Measurements from ENCODE around the gene RAB11FIP4. TPM values are rescaled to one million over a fixed set of nuclear protein-coding genes. Genes with fewer than 3 reads are reported as not detected.

The RAB11FIP4 gene
- total RNA-seq, 2 experiments from 2014 or later, result 16.7 to 18.7 TPM

DNA sequence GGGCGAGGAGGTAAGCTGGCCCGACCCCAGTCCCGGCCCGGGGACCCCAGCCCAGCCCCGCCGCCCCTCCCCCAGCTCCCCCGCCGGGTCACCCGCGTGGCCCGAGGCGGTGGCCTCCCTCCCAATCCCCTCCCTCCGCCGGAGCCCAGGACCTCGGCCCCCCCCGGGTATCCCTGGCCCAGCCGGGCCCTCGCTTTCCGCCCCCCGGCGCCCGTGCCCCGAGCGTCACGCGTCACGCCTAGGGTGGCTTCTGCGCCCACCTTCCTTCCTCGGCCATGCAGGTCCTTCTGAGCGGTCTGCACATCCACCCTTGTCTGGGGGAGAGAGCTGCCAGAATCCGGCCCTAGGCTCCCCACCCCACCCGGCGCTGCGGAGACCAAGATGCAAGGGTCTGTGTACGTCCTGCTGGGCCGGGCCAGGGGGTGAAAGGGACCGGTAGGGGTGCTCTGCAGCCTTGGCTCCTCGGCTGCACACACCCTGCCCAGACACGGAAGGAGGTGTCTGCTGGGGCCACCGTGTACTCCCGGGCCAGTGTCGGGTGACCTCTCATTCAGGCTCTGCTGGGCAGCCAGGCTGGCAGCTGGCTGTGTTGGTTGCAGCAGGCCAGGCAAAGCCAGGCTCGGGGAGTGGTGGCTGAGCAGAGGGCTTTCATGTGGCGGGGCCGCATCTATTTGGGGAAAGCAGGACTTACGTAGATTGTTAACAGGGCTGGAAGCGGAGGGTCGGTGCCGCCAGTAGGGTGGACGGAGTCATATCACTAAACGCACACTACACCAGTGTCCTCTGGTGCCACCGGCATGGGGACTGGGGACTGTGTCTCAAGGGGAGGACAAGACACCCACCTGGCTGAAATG is 754 bp downstream of the RAB11FIP4 start:
- H3K36me3 Mint-ChIP-seq, result peaks cover 3% of the 10 kb centered on the region
- no peak overlapping the region for H3K27ac Mint-ChIP-seq
- no peak for DNase-seq
- peaks cover 68% of the 10 kb centered on the region for H3K27me3 Mint-ChIP-seq
- peak overlapping the region; percentile 61 for H3K4me3 Mint-ChIP-seq
- H3K9me3 Mint-ChIP-seq, result no peaks in the 10 kb centered on the region
- H3K4me1 Mint-ChIP-seq, result peaks cover 7% of the 10 kb centered on the region

DNA sequence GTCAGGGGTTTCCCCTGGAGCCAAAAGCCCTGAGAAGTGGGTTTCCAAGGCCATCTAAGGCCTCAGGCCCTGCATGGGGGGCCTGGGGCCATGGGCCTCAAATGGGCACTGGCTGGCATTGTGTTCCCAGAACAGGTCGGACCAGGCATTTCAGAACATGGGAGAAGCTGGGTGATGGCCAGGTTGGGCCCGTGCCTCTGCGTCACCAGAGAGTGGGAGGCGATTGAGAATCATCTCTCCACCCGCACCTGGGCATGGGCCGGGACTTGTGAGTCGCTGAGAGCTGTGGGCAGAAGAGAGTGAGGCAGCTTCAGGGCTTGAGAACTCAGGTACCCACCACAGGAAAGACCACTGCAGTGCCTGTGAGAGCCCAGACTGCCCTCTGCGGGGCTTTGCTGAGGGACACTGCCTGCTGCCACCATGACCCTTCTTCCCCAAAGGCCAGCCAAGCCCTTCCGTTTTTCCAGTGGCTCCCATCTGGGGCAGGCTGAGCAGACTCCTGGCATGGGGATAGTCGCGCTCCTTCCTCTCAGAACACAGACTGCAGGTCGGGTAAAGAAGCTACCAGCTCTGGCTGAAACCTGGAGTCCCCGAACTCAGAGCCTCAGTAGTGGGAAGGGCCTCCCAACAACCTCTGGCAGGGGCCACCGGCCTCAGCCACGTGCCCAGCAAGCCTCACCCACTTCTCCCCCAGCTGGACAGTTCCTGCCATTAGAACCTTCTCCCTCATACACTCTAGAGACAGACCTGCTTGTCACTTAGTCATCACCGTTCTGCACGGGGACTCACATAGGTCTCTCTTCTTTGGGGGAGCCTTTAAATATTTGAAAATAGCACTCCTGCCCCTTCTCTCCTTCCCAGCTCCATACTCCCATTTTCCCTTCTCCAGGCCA is 1.6 kb downstream of the RAB11FIP4 start:
- peak overlapping the region; percentile 61 for H3K4me3 Mint-ChIP-seq
- peaks cover 68% of the 10 kb centered on the region for H3K27me3 Mint-ChIP-seq
- no peaks in the 10 kb centered on the region for H3K9me3 Mint-ChIP-seq
- no peak overlapping the region for H3K27ac Mint-ChIP-seq
- H3K36me3 Mint-ChIP-seq, result peaks cover 3% of the 10 kb centered on the region
- peaks cover 7% of the 10 kb centered on the region for H3K4me1 Mint-ChIP-seq
- DNase-seq, result no peak

DNA sequence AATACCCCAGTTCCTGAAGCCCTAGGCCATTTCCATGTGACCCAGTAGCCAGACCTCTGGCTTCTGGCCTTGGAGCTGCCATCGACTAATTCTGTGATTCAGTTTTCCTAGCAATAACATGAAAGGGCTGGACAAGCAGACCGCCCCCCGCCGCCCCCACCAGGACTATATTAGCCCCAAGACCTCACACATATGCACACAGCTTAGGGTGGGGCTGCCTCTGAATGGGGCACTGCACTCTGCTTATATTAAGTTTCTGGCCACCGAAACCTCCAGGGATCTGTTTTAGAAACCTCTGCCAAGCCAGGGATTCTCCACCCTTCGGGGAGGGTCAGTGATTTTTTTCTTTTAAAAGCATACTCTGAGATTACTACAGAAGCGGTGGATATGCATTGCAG is 2.3 kb downstream of the RAB11FIP4 start:
- H3K27me3 Mint-ChIP-seq, result peaks cover 66% of the 10 kb centered on the region
- no peaks in the 10 kb centered on the region for H3K9me3 Mint-ChIP-seq
- peaks cover 7% of the 10 kb centered on the region for H3K4me1 Mint-ChIP-seq
- peak overlapping the region; percentile 47 for H3K4me3 Mint-ChIP-seq
- DNase-seq, result no peak
- peaks cover 3% of the 10 kb centered on the region for H3K36me3 Mint-ChIP-seq
- no peak overlapping the region for H3K27ac Mint-ChIP-seq

DNA sequence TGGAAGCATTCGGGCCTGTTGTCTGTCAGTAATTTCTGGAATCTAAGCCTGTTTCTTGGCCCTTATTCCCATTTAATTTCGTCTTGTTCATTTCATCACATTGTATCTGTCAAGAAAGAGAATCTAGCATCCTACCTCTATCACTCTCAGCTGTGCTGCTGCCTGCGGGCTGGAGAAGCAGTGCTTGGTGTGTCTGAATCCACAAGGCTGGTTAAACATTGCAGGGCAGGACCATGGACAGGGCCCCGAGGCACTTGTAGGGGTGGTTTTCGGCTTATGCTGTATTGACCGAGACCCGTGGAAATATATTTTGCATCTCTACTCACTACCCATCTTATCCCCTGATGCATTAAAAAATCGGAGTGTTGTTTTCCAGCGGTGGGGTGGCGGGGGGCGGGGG is 3.1 kb downstream of the RAB11FIP4 start:
- no peaks in the 10 kb centered on the region for H3K9me3 Mint-ChIP-seq
- H3K4me1 Mint-ChIP-seq, result peaks cover 6% of the 10 kb centered on the region
- H3K27me3 Mint-ChIP-seq, result peaks cover 61% of the 10 kb centered on the region
- DNase-seq, result peak; percentile 47
- no peak overlapping the region for H3K4me3 Mint-ChIP-seq
- no peak overlapping the region for H3K27ac Mint-ChIP-seq
- H3K36me3 Mint-ChIP-seq, result peaks cover 3% of the 10 kb centered on the region

DNA sequence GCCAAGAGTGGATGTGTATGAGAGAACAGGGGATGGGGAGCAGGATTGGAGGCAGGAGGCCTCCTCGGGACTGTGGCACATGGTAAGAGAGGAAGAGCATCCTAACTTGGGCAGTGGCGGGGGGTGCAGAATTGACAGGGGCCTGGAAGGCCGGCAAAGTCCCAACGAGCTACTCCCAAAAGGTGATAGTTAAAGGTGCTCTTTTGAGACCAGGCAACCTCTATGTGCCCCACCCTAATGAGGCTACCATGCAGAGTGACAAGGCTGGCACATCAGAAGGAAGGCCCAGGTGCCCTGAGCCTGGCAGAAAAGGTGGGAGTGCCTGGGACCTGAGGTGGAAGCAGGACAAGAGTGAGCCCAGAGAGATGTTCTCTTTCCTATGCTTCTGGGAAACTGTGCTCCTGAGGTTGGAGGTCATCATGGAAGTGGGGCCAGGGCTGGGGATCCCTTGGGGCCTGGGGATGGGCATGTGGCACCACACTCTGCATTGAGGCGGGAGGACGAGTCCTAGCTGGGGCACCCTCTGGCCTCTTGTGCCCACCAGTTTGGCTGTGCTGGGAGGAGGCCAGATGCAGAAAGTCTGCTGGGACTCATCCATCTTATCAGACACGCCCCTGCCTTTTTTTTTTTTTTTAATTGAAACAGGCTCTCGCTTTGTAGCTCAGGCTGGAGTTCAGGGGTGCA is 5.9 kb downstream of the RAB11FIP4 start:
- no peak overlapping the region for H3K27ac Mint-ChIP-seq
- H3K27me3 Mint-ChIP-seq, result peaks cover 41% of the 10 kb centered on the region
- peaks cover 2% of the 10 kb centered on the region for H3K4me1 Mint-ChIP-seq
- H3K9me3 Mint-ChIP-seq, result no peaks in the 10 kb centered on the region
- H3K4me3 Mint-ChIP-seq, result no peak overlapping the region
- DNase-seq, result no peak
- no peaks in the 10 kb centered on the region for H3K36me3 Mint-ChIP-seq

DNA sequence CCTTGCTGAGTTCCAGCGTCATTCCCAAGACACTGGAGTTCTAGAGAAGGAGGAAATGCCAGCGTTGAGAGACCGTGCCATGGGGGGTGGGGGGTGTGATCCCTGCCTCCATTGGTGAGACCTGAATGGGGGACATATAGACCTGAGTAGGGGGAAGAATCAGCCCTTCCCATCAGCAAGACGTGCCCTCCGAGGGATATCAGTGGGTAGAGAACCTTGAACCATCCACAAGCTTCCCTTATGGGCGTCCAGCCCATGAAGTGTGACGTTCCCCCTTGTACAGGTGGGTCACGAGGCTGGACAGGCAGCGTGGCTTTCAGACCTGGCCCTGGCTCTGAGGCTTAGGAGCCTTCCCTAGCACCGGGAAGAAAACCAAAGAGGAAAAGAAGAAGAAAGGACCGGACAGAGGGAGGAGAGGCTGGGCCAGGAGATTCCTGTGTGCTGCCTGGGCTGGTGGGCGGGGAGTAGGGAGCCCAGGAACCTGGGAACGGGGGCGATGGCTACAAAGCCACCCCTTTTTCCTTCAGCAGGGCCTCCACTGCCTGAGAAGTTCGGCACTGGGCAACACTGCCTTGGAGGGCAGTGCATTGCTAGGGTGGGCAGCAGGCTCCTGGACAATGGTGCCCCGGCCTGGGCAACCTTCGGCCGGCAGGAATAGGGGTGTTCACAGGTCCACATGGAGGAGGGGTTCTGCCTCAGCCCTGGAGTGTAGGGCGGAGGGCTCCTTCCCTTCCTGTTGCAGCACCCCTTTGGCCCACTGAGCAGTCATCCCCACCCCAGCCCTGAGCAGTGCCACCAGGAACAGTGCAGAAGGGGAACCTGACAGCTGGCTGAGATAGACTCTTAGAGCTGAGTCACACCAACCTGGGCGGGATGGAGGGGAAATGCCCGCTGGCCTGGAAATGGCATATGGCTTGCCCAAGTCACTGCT is 7.2 kb downstream of the RAB11FIP4 start:
- H3K4me3 Mint-ChIP-seq, result no peak overlapping the region
- H3K27me3 Mint-ChIP-seq, result peaks cover 29% of the 10 kb centered on the region
- H3K9me3 Mint-ChIP-seq, result no peaks in the 10 kb centered on the region
- H3K4me1 Mint-ChIP-seq, result no peaks in the 10 kb centered on the region
- DNase-seq, result no peak
- no peak overlapping the region for H3K27ac Mint-ChIP-seq
- no peaks in the 10 kb centered on the region for H3K36me3 Mint-ChIP-seq

DNA sequence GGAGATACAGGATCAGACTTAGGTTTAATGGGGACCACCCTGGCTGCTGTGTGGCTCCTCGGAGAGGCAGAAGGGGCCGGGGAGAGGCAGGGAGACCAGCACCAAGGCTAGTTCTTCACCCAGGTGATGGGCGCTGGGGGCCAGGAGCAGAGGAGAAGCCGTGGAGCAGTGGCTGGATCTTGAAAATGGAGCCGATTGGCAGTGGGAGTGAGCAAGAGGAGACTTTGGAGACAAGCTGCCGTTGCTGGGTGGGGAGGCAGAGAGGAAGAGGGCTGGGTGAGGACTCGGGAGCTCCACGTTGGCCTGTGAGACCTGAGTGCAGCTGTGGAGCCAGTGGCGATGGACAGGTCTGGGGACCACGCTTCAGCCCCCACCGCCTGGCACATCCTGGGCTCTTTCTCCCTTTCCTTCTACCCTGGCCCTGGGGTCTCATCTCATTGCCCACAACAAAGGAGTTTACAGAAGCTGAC is 9.0 kb downstream of the RAB11FIP4 start:
- no peak for DNase-seq
- Mint-ChIP-seq H3K4me1 (no peaks in the 10 kb centered on the region), H3K9me3 (no peaks in the 10 kb centered on the region), H3K27ac (no peak overlapping the region), H3K36me3 (no peaks in the 10 kb centered on the region), H3K4me3 (no peak overlapping the region), H3K27me3 (peaks cover 15% of the 10 kb centered on the region)

DNA sequence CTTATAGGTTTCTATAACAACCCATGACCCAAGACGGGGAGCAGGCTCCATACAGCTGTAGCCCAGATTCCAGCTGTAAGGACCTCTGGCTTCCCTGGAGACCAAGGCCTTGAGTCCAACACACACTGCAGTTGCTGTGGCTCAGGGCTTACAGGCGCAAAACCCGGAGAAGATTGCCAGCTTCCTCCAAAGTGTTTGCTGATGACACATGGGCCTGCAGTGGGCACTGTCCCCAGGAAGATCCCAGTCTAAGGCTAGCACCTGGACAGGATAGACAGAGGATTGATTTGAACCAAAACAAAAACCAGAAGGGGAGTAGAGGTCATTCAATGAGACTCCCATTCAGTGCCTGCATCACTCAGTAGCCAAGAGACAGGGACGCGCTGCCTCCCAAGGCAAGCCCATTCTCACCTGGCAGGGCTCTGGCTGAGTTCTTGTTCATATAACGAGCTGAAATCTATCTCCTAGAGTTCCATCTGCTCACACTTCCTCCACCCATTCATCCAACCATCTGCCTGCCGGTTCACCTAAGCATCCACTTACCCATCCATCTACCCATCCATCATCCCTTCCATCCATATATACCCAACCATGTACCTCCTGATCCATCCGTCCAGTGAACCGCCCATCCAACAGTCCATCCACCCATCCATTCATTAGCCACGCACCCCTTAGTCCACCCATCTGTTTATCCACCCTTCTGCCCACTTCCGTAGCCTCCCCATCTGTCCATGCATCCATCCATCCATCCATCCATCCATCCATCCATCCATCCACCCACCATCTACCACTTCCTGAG is 10.2 kb downstream of the RAB11FIP4 start:
- Mint-ChIP-seq H3K4me1 (no peaks in the 10 kb centered on the region), H3K36me3 (no peaks in the 10 kb centered on the region), H3K27ac (no peak overlapping the region), H3K9me3 (no peaks in the 10 kb centered on the region), H3K4me3 (no peak overlapping the region), H3K27me3 (peaks cover 3% of the 10 kb centered on the region)
- DNase-seq, result no peak

DNA sequence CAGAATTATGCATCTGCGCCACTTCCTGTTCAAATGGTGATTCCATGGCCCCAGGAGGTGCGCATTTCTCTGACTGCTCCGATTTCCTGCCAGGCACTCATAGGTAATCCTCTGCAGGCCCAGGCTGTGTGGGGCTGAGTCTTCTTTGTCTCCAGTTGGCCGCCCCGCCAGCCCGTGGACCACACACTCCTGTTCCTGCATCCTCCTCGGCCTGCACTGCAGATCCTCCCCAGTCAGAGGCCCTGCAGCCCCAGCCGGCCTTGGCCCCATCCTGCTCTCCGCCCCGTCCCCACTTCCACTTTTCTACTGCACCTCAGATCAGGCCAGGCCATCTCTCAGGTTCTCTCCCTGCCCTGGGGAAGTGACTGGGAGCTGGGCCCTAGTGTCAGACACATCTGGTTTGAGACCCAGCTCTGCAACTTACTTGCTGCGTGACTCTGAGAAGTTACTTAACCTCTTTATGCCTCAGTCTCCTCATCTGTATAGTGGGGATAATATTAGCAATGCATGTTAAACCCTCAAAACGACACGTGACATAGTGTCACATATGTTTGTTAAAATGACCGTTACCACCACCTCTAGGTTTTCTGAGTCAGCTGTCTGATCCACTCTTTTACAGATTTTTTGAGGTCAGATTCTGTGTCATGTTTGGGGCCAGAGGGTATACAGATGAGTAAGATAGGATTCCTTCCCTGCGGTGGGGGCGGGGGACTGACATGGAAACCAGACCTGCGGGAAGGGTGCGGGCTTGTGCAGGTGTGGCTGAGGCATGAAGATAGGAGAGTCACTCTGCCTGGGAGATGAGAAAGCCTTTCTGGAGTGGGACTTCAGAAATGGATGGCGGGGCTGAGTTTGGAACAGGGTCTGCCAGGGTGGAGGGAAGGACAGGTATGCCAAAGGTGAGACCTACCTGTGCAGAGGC is 12.8 kb downstream of the RAB11FIP4 start:
- Mint-ChIP-seq H3K27ac (no peak overlapping the region), H3K9me3 (no peaks in the 10 kb centered on the region), H3K27me3 (no peaks in the 10 kb centered on the region), H3K4me3 (no peak overlapping the region), H3K4me1 (no peaks in the 10 kb centered on the region), H3K36me3 (no peaks in the 10 kb centered on the region)
- DNase-seq, result no peak

DNA sequence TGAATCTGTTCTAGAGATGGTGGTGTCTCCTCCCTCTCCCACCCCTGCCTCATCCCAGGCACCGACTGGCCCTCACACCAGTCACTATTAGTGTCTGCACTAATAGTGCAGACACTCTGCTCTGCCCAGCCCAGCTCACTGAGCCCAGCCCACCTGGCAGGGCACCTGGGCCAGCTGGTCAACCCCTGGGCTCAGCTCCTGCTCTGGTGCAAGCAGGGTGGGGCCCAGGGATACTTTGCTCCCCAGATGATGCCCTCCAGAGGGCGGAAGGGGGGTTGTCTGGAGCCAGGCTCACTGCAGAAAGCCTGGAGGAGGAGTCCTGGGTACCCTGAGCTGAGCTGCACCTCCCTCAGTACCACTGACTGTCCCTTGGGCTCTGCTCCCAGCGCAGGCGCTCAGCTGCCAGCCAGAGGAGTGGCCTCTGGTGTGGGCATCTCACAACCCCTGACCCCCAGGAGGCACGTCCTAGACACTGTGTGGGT is 14.5 kb downstream of the RAB11FIP4 start:
- no peak for DNase-seq
- Mint-ChIP-seq H3K27ac (no peak overlapping the region), H3K36me3 (no peaks in the 10 kb centered on the region), H3K4me1 (no peaks in the 10 kb centered on the region), H3K4me3 (no peak overlapping the region), H3K27me3 (no peaks in the 10 kb centered on the region), H3K9me3 (no peaks in the 10 kb centered on the region)

DNA sequence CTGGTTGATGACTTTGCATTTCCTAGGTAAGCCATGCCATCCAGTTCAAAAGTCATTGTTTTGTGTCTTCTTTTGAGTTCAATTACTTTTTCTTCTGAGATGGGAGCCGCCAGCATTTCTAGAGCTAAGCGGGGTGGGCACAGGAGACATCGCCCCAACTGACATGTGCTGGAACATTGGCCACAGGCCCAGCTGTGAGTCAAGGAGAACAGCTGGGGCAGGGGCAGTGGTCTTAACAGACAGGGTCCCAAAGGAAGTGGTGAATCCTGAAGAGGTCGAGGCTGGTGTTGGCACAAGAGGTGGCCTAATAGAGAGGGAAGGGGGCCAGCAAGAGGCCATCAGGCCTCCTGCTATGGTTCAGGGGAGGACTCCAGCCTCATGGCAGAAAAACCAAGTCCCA is 17.1 kb downstream of the RAB11FIP4 start:
- Mint-ChIP-seq H3K36me3 (no peaks in the 10 kb centered on the region), H3K4me1 (no peaks in the 10 kb centered on the region), H3K27me3 (no peaks in the 10 kb centered on the region), H3K9me3 (no peaks in the 10 kb centered on the region), H3K27ac (no peak overlapping the region), H3K4me3 (no peak overlapping the region)
- DNase-seq, result no peak

DNA sequence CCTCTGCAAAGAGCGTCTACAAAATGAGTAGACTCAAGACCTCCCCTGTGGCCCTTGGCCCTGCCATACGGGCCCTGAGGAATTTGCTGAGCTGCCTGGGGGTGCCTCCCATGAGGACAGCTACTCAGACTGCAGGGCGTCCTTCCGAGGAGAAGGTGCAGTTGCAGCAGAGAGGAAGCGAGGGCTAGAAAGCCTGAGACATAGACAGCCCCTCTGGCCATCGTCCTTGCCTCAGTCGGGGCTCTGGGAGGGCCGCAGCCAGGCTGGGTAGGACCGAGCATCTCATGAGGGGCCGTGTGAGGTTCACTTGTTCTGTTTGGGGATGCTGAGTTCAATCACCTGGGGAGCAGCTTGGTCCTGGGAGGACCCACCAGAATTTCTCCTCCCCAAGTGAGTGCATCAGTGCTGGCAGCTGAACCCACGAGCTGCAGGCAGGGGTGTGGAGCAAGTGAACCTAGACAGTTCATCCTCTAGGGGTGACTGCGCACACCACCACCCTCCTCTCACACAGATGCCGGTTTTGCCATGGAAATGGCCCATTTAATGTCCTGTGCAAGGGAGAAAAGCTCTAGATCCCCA is 20.3 kb downstream of the RAB11FIP4 start:
- no peaks in the 10 kb centered on the region for H3K36me3 Mint-ChIP-seq
- no peak overlapping the region for H3K27ac Mint-ChIP-seq
- no peak for DNase-seq
- no peaks in the 10 kb centered on the region for H3K4me1 Mint-ChIP-seq
- H3K9me3 Mint-ChIP-seq, result no peaks in the 10 kb centered on the region
- H3K27me3 Mint-ChIP-seq, result no peaks in the 10 kb centered on the region
- no peak overlapping the region for H3K4me3 Mint-ChIP-seq

Data from activated naive CD8-positive, alpha-beta T cell treated with anti-CD3 and anti-CD28 coated beads for 36 hours (primary cell).